MM.1S (cell line): ENCODE results near the gene NTPCR.

Experiments used
- DNase-seq: peaks from one replicate; pipeline ENCODE4 v3.0.0-alpha.2; 2015
- H2AFZ ChIP-seq: fragments of 300-600 bp; sonication (generic); 2 replicates; pipeline ENCODE4 v1.6.0; 2016; ENCODE audit warnings: antibody characterized with exemption, low read length
- H3F3A ChIP-seq: fragments of 300-600 bp; sonication (generic); 2 replicates; pipeline ENCODE4 v1.6.1; 2016; ENCODE audit warnings: mild to moderate bottlenecking, antibody characterized with exemption, low read length, moderate library complexity, mixed read lengths; ENCODE audit not compliant: insufficient read depth
- H3K27ac ChIP-seq: fragments of 300-600 bp; sonication (generic); 2 replicates; pipeline ENCODE4 v1.5.1; 2016; ENCODE audit warnings: mild to moderate bottlenecking, low read length
- H3K27me3 ChIP-seq: fragments of 300-600 bp; sonication (generic); replicated peaks from 2 replicates; pipeline ENCODE4 v1.6.0; 2016; ENCODE audit warnings: low read length; ENCODE audit not compliant: insufficient read depth
- H3K36me3 ChIP-seq: fragments of 300-600 bp; sonication (generic); replicated peaks from 2 replicates; pipeline ENCODE4 v1.6.1; 2016; ENCODE audit warnings: mild to moderate bottlenecking, low read length, mixed read lengths; ENCODE audit not compliant: insufficient read depth
- H3K4me1 ChIP-seq: fragments of 300-600 bp; sonication (generic); 2 replicates; pipeline ENCODE4 v1.6.1; 2016; ENCODE audit warnings: low read length, mixed read lengths
- H3K4me2 ChIP-seq: fragments of 300-600 bp; sonication (generic); 2 replicates; pipeline ENCODE4 v1.6.0; 2016; ENCODE audit warnings: low read depth, low read length
- H3K4me3 ChIP-seq: fragments of 300-600 bp; sonication (generic); 2 replicates; pipeline ENCODE4 v1.5.1; 2016; ENCODE audit warnings: low read length, mixed read lengths
- H3K79me2 ChIP-seq: fragments of 300-600 bp; sonication (generic); 2 replicates; pipeline ENCODE4 v1.6.1; 2016; ENCODE audit warnings: mixed run types, low read length, mixed read lengths
- H3K9ac ChIP-seq: fragments of 300-600 bp; sonication (generic); 2 replicates; pipeline ENCODE4 v1.6.1; 2016; ENCODE audit warnings: low read length, mixed read lengths
- H3K9me2 ChIP-seq: fragments of 300-600 bp; sonication (generic); replicated peaks from 2 replicates; pipeline ENCODE4 v1.6.1; 2016; ENCODE audit warnings: mild to moderate bottlenecking, low read length, mixed read lengths; ENCODE audit not compliant: insufficient read depth
- H3K9me3 ChIP-seq: fragments of 300-600 bp; sonication (generic); replicated peaks from 2 replicates; pipeline ENCODE4 v1.6.1; 2016; ENCODE audit warnings: mild to moderate bottlenecking, low read length, mixed read lengths; ENCODE audit not compliant: insufficient read depth
- H4K20me1 ChIP-seq: fragments of 300-600 bp; sonication (generic); 2 replicates; pipeline ENCODE4 v1.6.1; 2016; ENCODE audit warnings: mild to moderate bottlenecking, low read length, moderate library complexity, mixed read lengths; ENCODE audit not compliant: insufficient read depth
- EZH2 ChIP-seq: fragments of 300-600 bp; sonication (generic); optimal IDR thresholded peaks from 2 replicates; pipeline ENCODE3; 2017; ENCODE audit warnings: low read depth, mild to moderate bottlenecking, antibody characterized with exemption, low read length, mixed read lengths
- EZH2phosphoT487 ChIP-seq: fragments of 300-600 bp; sonication (generic); IDR thresholded peaks from 2 replicates; pipeline ENCODE4 v1.6.1; 2018; ENCODE audit warnings: antibody characterized with exemption, low read length
- TF ChIP-seq, protein P1 (sequence below): fragments of 300-600 bp; sonication (generic); IDR thresholded peaks from 2 replicates; pipeline ENCODE4 v1.5.1; 2016; ENCODE audit warnings: antibody characterized with exemption, low read length, mixed read lengths

The NTPCR gene

GRCh38 chr1:232937741-232938375 lies 12.6 kb upstream of the NTPCR start:
- Histone ChIP-seq H3K4me3 (no peak overlapping the region), H3K27ac (no peak overlapping the region), H3F3A (no peaks in the 10 kb centered on the region), H3K27me3 (no peaks in the 10 kb centered on the region), H2AFZ (no peak overlapping the region), H3K36me3 (no peaks in the 10 kb centered on the region), H3K9me3 (no peaks in the 10 kb centered on the region), H3K9ac (no peak overlapping the region), H3K4me2 (no peak overlapping the region), H3K79me2 (no peaks in the 10 kb centered on the region), H4K20me1 (no peaks in the 10 kb centered on the region), H3K9me2 (no peaks in the 10 kb centered on the region), H3K4me1 (no peaks in the 10 kb centered on the region)
- DNase-seq: no peak
- TF ChIP-seq EZH2 (no peak), EZH2phosphoT487 (no peak)
- TF ChIP-seq, protein P1, sequence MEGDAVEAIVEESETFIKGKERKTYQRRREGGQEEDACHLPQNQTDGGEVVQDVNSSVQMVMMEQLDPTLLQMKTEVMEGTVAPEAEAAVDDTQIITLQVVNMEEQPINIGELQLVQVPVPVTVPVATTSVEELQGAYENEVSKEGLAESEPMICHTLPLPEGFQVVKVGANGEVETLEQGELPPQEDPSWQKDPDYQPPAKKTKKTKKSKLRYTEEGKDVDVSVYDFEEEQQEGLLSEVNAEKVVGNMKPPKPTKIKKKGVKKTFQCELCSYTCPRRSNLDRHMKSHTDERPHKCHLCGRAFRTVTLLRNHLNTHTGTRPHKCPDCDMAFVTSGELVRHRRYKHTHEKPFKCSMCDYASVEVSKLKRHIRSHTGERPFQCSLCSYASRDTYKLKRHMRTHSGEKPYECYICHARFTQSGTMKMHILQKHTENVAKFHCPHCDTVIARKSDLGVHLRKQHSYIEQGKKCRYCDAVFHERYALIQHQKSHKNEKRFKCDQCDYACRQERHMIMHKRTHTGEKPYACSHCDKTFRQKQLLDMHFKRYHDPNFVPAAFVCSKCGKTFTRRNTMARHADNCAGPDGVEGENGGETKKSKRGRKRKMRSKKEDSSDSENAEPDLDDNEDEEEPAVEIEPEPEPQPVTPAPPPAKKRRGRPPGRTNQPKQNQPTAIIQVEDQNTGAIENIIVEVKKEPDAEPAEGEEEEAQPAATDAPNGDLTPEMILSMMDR: no peak

- no peaks in the 10 kb centered on the region for H3F3A ChIP-seq
These were observed 11.5 kb upstream of the NTPCR start for GRCh38 chr1:232938926-232939325.

DNA sequence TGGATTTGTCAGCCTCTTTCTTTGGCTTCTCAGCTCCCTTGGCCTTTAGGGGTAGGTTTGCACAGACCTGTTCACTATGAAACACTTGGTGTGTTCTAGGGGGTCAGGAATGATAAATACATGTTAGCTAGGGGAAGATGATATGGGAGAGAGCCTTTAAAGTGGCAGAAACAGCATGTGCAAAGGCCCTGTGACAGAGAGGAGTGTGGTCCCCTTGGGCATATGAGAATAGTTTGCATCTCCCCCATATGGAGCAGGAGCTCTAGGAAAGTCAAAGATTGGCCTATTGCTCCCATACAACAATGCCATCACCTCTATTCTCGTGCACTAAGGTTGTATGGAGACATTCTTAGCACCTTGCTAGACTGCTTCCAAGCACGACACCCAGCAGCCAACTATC lies 10.7 kb upstream of the NTPCR start:
- H3K4me2 ChIP-seq: no peak overlapping the region
- no peak overlapping the region for H3K27ac ChIP-seq
- no peaks in the 10 kb centered on the region for H4K20me1 ChIP-seq
- no peaks in the 10 kb centered on the region for H3K27me3 ChIP-seq
- H2AFZ ChIP-seq: no peak overlapping the region
- no peaks in the 10 kb centered on the region for H3K9me2 ChIP-seq
- TF ChIP-seq, protein P1: no peak
- TF ChIP-seq EZH2phosphoT487 (no peak), EZH2 (no peak)
- H3K79me2 ChIP-seq: no peaks in the 10 kb centered on the region
- no peak overlapping the region for H3K4me3 ChIP-seq
- H3F3A ChIP-seq: no peaks in the 10 kb centered on the region
- H3K9me3 ChIP-seq: no peaks in the 10 kb centered on the region
- no peaks in the 10 kb centered on the region for H3K36me3 ChIP-seq
- H3K4me1 ChIP-seq: 0 out of 2 replicates have a peak, but pooled peaks cover 2% of the 10 kb centered on the region
- DNase-seq: no peak
- H3K9ac ChIP-seq: no peak overlapping the region

More at GRCh38 chr1:232938926-232939325, 11.5 kb upstream of the NTPCR start:
- H3K9me3 ChIP-seq: no peaks in the 10 kb centered on the region
- H3K79me2 ChIP-seq: no peaks in the 10 kb centered on the region
- H3K27ac ChIP-seq: no peak overlapping the region
- H4K20me1 ChIP-seq: no peaks in the 10 kb centered on the region
- no peak for DNase-seq
- no peaks in the 10 kb centered on the region for H3K9me2 ChIP-seq
- no peak overlapping the region for H3K4me2 ChIP-seq
- 0 out of 2 replicates have a peak, but pooled peaks cover 2% of the 10 kb centered on the region for H3K4me1 ChIP-seq
- no peaks in the 10 kb centered on the region for H3K36me3 ChIP-seq
- TF ChIP-seq, protein P1: no peak
- TF ChIP-seq EZH2: no peak
- no peak for TF ChIP-seq EZH2phosphoT487
- H3K27me3 ChIP-seq: no peaks in the 10 kb centered on the region
- no peak overlapping the region for H3K9ac ChIP-seq
- H3K4me3 ChIP-seq: no peak overlapping the region
- no peak overlapping the region for H2AFZ ChIP-seq
